HK-2 (cell line): ENCODE data around the gene IL12B.
"Not testable (repeated sequence)": the region's sequence is repeated elsewhere in the genome, so short reads cannot be mapped to it uniquely, and the experiment has no call there.

Experiments
- DNase-seq: peaks from one replicate; pipeline ENCODE4 v3.0.0-alpha.2; 2018; ENCODE audit not compliant: unreplicated experiment

Gene IL12B

GRCh38 chr5:159332800-159333544 is 2.7 kb upstream of the IL12B start:
- DNase-seq, result no peak

DNA sequence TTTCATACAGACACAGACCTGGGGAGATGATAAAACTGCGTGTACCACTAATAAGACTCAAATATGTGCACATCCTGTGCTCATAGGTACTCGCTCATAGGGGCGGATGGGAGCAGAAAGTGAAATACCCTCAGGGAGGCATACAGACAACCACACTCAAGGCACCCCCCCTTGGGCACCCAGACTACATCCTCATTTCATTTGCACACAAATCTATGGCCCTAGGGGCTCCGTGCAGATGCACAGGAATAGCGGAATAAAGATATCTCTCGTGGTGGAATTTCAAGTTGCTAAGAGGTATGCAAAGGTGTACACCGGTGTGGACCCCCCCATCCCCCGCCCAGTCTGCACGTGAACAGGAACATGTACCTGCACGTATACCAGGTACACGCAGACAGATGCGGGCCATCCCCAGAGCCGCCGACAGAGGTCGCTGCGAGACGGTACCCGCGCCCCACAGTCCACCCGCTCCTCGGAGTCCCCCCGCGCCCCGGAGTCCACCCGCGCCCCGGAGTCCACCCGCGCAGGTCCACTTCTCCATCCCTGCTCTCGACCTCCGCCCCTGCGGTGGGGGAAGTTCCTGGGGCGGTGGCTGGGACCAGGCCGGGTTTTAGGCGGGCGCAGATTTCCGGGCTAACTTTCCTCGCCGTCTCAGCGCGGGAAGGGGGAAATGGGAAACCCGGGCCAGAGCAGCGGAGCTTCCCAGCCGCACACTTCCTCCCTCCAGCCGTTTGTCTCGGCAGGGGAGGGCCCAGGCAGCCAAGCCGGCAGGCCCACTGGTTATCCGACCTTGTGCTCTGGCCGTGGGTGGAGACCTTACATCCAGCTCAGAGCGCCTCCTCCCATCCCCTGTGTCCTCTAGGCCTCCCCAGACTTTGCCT is 1.0 kb upstream of the IL12B start:
- peak; percentile 71 for DNase-seq

DNA sequence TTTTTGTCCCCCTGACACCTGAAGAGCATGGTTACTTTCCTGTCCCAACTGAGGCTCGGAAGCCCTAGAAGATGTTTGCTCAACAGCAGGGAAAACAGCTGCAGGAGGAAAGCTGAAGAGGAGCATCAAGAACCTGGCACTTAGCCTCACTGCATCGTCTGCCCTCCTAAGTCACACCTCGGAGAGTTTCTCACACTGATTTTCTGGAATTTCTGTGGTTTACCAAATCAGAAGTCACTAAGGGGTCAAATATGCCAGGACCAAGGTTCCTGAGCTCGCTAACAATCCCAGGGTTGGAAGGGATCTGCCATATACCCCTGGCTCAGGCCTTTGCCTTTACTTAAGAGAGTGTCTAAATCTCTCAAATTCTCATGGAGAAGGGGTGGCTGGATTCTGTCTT is 5.3 kb downstream of the IL12B start:
- no peak for DNase-seq

- DNase-seq, result peak; percentile 23
These were observed 6.1 kb downstream of the IL12B start for GRCh38 chr5:159324102-159324755.

DNA sequence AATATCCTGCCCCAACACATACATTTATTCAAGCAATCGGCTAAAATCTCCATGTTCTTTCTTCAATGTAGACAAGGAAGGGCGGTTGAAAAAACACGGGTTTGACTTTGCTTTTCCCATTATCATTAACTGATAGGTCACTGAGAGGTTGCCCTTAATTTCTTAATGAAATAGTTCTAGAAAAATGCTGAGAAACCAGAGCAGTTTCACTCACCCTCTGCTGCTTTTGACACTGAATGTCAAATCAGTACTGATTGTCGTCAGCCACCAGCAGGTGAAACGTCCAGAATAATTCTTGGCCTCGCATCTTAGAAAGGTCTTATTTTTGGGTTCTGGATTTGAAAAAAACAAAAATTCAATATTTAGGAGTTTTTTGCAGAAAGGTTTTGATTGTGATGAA is 8.1 kb downstream of the IL12B start:
- no peak for DNase-seq

- no peak for DNase-seq
These were observed 10.5 kb downstream of the IL12B start for GRCh38 chr5:159319832-159320231.

- DNase-seq, result no peak
These were observed 10.9 kb downstream of the IL12B start for GRCh38 chr5:159319363-159319762.

DNA sequence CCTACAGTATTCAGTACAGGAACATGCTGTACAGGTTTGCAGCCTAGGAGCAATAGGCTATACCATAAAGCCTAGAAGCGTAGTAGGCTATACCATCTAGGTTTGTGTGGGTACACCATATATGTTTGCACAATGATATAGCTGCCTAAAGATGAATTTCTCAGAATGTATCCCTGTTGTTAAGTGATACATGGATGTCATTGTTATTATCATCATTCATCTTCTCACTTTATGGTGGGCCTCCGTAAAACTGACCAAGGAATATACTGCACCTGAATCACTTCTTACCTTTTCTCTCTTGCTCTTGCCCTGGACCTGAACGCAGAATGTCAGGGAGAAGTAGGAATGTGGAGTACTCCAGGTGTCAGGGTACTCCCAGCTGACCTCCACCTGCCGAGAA is 11.8 kb downstream of the IL12B start:
- DNase-seq, result no peak

DNA sequence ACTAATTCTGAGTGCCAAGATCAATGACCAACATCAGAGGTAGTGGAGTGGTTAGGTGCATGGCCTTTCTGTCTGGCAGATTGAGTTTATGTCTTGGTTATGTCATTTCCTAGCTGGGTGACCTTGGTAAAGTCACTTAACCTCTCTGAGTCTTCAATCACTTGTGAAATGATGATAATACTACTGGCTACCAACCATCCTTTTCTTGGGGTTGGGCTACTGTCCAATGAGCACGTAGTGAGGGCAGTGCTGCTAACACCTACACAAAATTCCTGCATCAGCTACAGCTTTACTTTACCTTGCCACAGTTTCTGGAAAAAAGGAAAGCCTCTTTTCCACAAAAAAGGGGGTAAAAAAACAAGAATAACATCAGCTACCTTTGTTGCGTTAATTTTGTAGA is 12.4 kb downstream of the IL12B start:
- DNase-seq, result no peak

- no peak for DNase-seq
These were observed 13.5 kb downstream of the IL12B start for GRCh38 chr5:159316519-159317383.

- no peak for DNase-seq
These were observed 17.1 kb downstream of the IL12B start for GRCh38 chr5:159313197-159313596.

GRCh38 chr5:159311063-159311462 is 19.2 kb downstream of the IL12B start:
- no peak for DNase-seq

DNA sequence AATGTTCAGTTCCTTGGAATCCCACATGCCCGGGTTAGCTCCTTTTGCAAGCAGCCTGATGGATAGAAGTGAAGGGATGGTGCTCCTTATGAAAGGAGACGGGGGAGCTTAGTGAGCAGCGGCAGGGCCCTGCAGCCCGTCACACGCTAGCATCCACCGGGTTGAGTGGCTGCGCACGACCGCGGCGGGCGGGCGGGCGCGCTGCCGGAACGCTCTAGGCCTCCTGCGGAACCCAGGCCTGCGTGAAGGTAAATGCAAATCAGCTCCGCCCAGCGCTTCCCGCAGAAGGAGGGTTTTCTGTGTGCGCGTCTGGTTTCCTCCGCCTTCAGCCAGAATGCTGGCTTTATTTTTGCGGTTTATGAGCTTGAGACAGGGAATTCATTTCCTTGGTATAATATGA is 19.8 kb downstream of the IL12B start:
- no peak for DNase-seq

- DNase-seq, result no peak
These were observed 20.4 kb downstream of the IL12B start for GRCh38 chr5:159309689-159310433.

- no peak for DNase-seq
These were observed 25.2 kb downstream of the IL12B start for GRCh38 chr5:159304961-159305595.

DNA sequence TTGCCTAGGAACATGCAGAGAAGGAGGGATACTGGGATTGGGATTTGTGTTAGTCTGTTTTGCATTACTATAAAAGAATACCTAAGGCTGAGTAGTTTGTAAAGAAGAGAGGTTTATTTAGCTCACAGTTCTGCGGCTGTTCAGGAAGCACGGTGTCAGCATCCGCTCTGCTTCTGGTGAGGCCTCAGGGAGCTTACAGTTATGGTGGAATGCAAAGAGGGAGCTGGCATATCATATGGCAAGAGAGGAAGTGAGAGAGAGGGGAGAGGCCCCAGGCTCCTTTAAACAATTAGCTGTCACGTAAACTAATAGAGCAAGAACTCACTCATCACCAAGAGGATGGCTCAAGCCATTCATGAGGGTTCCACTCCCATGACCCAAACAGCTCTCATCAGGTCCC is 27.0 kb downstream of the IL12B start:
- no peak for DNase-seq

DNA sequence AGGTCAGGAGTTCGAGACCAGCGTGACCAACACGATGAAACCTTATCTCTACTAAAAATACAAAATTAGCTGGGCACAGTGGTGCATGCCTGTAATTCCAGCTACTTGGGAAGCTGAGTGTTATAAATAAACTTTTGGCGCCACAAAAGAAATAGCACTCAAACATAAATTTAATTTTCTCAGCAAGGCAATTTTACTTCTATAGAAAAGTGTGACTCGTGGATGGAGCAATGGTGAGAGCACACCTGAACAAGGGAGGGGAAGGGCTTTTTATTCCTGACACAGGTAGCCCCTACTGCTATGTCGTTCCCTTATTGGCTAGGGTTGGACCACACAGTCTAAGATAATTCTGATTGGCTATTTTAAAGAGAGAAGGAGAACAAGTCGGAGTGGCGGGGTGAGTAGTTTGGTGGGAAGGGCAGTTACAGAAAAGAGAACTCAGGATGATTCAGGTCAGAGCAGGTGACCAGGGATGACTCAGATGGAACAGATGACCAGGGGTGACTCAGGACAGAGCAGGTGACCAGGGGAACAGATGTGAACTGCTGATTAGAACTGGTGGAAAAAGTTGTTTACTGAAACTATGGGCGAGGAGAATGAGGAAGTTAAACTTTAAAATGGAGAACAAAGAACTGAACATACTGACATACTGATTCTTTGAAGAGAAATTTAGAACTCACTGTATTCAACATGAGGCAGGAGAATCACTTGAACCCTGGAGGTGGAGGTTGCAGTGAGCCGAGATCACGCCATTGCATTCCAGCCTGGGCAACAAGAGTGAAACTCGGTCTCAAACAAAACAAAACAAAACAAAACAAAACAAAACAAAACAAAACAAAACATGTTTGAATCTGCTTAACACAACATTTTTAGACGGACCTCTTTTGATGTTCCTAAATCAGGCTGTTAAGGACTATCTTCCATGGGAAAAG is 28.1 kb downstream of the IL12B start:
- not testable (repeated sequence) for DNase-seq

- DNase-seq, result no peak
These were observed 28.8 kb downstream of the IL12B start for GRCh38 chr5:159301466-159301865.

DNA sequence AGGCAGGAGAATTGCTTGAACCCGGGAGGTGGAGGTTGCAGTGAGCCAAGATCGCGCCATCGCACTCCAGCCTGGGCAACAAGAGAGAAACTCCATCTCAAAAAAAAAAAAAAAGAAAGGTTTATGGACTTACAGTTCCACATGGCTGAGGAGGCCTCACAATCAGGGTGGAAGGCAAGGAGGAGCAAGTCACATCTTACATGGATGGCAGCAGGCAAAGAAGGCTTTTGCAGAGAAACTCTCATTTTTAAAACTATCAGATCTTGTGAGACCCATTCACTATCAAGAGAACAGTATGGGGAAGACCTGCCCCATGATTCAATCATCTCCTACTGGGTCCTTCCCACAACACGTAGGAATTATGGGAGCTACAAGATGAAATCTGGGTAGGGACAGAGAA is 33.0 kb downstream of the IL12B start:
- not testable (repeated sequence) for DNase-seq
